Esophagus muscularis mucosa (tissue), 4 donors: ENCODE data around the gene PTPRD. TPM values are rescaled to one million over a fixed set of nuclear protein-coding genes. Genes with fewer than 3 reads are reported as not detected.

Experiments used
- DNase-seq: peaks from one replicate; pipeline ENCODE4 v3.0.0-alpha.2; 2017; ENCODE audit errors: extremely low spot score
- H3K27ac ChIP-seq, 4 donors: fragments of 200-600 bp; sonication (generic); replicated peaks in 1 of 4; 1 replicate in 3 of 4; 2 replicates in 1 of 4; pipeline ENCODE4 v1.5.1; 2016 to 2019; ENCODE audit warnings: mild to moderate bottlenecking in 1 of 4
- H3K27me3 ChIP-seq, 4 donors: fragments of 200-600 bp; sonication (generic); one replicate each; pipeline versions ENCODE4 v1.5.1 to v1.6.0; 2016 to 2019
- H3K36me3 ChIP-seq, 4 donors: fragments of 200-600 bp; sonication (generic); one replicate each; pipeline ENCODE4 v1.5.1; 2016 to 2019
- H3K4me1 ChIP-seq, 4 donors: fragments of 200-600 bp; sonication (generic); one replicate each; pipeline ENCODE4 v1.5.1; 2016 to 2019
- H3K4me3 ChIP-seq, 4 donors: fragments of 200-600 bp; sonication (generic); 1 replicate in 2 of 4; 2 replicates in 2 of 4; pipeline ENCODE4 v1.5.1; 2016 to 2019; ENCODE audit warnings: mild to moderate bottlenecking in 4 of 4, moderate library complexity in 1 of 4
- H3K9me3 ChIP-seq, 4 donors: fragments of 200-600 bp; sonication (generic); 1 replicate in 3 of 4; 2 replicates in 1 of 4; pipeline ENCODE4 v1.5.1; 2016 to 2019
- CTCF ChIP-seq, 3 experiments: fragments of 200-600 bp in 2 of 3; fragments of 450-650 bp in 1 of 3; sonication (generic) in 2 of 3; IDR thresholded peaks; one replicate each; pipeline ENCODE4 v1.5.1; 2017 to 2019; ENCODE audit warnings: antibody characterized with exemption in 3 of 3, mild to moderate bottlenecking in 2 of 3, moderate library complexity in 1 of 3
- EP300 ChIP-seq: sonication (generic); formaldehyde crosslinking; IDR thresholded peaks from one replicate; pipeline ENCODE4 v1.6.1; 2017; ENCODE audit warnings: antibody characterized with exemption
- POLR2A ChIP-seq: fragments of 450-650 bp; IDR thresholded peaks from one replicate; pipeline ENCODE4 v1.6.1; 2017; ENCODE audit warnings: antibody characterized with exemption, moderate library complexity, mild to moderate bottlenecking, low read depth
- POLR2AphosphoS5 ChIP-seq, 2 donors: sonication (generic); formaldehyde crosslinking; IDR thresholded peaks; one replicate each; pipeline ENCODE4 v1.6.1; 2017; ENCODE audit warnings: antibody characterized with exemption in 2 of 2
- WGBS: methylation state at CpG from one replicate; pipeline ENCODE4 v1.1.5; 2018; 5-methylcytosine and 5-hydroxymethylcytosine counted together
- intact Hi-C: fragments of 100-400 bp; cut with DNase I; formaldehyde crosslinking; loops from one replicate; pipeline ENCODE4 v1.15.1; 2023
- total RNA-seq, 4 donors: library from RNA; depleted of rRNA; stranded (reverse); fragments of >200 nt; gene quantifications; one replicate each; pipeline versions ENCODE4 v1.1.0 to v1.2.1, GENCODE V29; 2016

PTPRD gene
- total RNA-seq, 4 donors from 2014 or later, result 4.1 to 6.6 (median 5.0) TPM

DNA sequence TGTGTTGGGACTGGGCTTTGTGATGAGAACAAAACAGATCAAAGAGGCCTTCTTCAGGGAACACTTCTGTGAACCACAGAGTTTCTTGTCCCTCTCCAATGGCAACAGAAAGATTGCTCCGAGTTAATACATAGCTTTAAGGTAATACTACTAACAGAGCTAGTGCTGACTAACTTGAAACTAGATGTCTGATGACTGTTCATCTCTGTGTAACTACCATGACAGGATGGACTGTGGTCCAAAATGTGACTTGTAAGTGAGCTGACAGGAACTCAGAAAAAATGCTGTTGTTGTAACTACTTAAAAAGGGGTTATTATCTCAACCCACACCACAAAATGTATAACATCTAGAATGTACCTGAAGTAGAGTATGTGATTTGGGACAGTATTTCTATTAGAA lies 2183.0 kb downstream of the PTPRD start:
- H3K4me1 ChIP-seq, result no peaks in the 10 kb centered on the region
- H3K27me3 ChIP-seq, result no peaks in the 10 kb centered on the region
- 90% methylated on average over 1 of the region's 1 CpG for WGBS
- no peak overlapping the region for H3K27ac ChIP-seq
- no peak for TF ChIP-seq POLR2A
- no peak for TF ChIP-seq POLR2AphosphoS5 (IDR thresholded peaks at IDR 0.05)
- no peak for TF ChIP-seq CTCF (IDR thresholded peaks at IDR 0.05)
- TF ChIP-seq EP300, result no peak
- DNase-seq, result no peak
- H3K4me3 ChIP-seq, result no peak overlapping the region
- no peaks in the 10 kb centered on the region for H3K36me3 ChIP-seq
- no peaks in the 10 kb centered on the region for H3K9me3 ChIP-seq
- intact Hi-C loops, result no loop called here

DNA sequence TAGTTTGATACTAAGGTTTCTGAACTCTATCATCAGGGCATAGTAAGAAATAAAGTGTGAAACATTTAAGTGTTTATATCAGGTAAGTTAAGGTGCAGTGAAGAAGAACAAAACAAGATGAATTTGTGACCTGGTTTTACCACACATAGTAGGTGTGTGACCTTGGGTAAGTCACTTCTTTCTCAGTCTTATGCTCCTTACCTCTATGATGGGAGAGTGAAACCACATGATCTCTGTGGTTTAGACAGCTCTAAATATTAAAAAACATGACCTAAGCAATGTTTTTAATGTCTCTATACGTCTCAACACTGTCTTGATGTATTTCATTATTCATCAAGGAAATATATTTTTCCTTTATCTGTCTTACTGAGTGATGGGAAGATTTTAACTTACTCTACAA lies 2183.6 kb downstream of the PTPRD start:
- no peak for DNase-seq
- intact Hi-C loops, result no loop called here
- Histone ChIP-seq H3K9me3 (no peaks in the 10 kb centered on the region), H3K4me3 (no peak overlapping the region), H3K4me1 (no peaks in the 10 kb centered on the region), H3K36me3 (no peaks in the 10 kb centered on the region), H3K27ac (no peak overlapping the region), H3K27me3 (no peaks in the 10 kb centered on the region)
- TF ChIP-seq CTCF (IDR thresholded peaks at IDR 0.05), result no peak
- 87% methylated on average over 1 of the region's 1 CpG for WGBS

GRCh38 chr9:8428389-8428788 lies 2184.4 kb downstream of the PTPRD start:
- no peaks in the 10 kb centered on the region for H3K36me3 ChIP-seq
- H3K4me3 ChIP-seq, result no peak overlapping the region
- no peaks in the 10 kb centered on the region for H3K27me3 ChIP-seq
- no peak overlapping the region for H3K27ac ChIP-seq
- no peaks in the 10 kb centered on the region for H3K4me1 ChIP-seq
- TF ChIP-seq CTCF (IDR thresholded peaks at IDR 0.05), result no peak
- TF ChIP-seq POLR2AphosphoS5 (IDR thresholded peaks at IDR 0.05), result no peak
- no peak for TF ChIP-seq POLR2A
- no peak for TF ChIP-seq EP300
- intact Hi-C loops, result no loop called here
- DNase-seq, result no peak
- no peaks in the 10 kb centered on the region for H3K9me3 ChIP-seq
- 62% methylated on average over 3 of the region's 3 CpGs for WGBS

DNA sequence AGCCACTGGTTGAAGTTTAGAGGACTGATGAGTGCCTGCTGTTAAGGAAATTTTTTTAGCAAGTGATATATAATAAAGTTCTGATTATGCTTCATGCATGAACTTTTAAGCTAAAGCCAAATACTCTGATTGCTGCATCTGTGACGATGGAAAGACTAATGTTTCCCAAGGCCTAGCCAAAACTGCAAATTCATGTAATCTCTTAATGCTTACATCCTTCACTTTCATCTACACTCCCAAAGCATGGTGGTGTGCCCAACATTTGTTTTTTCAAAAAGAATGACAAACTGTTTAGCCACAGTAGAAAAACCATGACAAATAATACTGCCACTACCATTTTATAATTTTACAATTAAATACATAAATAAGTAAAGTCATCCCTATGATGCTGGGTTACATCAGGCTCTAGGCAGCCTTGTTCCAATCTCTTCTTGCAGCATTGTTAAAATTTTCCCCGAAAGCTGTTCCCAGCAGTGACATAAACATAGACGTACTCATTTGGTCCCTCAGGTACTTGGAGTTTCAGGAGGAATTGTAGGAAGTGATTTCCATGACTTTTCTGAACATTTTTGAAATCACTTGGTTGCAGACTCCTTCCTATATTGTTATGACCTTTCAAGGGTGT lies 2187.9 kb downstream of the PTPRD start:
- Histone ChIP-seq H3K4me3 (no peak overlapping the region), H3K27ac (no peak overlapping the region), H3K4me1 (no peaks in the 10 kb centered on the region), H3K9me3 (no peaks in the 10 kb centered on the region), H3K27me3 (no peaks in the 10 kb centered on the region), H3K36me3 (no peaks in the 10 kb centered on the region)
- DNase-seq, result no peak
- intact Hi-C loops, result no loop called here
- TF ChIP-seq EP300 (no peak), POLR2A (no peak), POLR2AphosphoS5 (IDR thresholded peaks at IDR 0.05) (no peak), CTCF (IDR thresholded peaks at IDR 0.05) (no peak)
- 75% methylated on average over 3 of the region's 3 CpGs for WGBS

DNA sequence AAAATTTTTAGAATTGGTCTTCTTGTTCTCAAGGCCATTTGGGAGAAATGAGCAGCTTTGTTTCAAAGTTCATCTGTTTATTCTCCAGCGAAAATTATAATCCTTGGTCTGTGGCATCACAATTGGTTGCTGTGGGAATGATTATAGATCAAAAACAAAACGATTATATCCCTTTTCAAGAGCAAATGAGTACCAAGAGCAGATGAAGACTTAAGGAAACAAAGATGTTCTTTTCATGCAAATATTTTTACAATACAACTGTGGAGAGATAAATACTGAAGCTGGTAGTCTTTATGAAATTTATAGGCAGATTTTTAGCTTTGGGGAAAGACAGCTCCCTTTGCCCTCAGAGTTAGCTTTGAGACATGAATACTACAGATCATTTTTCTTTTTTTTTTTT lies 2192.4 kb downstream of the PTPRD start:
- no peak overlapping the region for H3K4me3 ChIP-seq
- H3K4me1 ChIP-seq, result no peaks in the 10 kb centered on the region
- H3K36me3 ChIP-seq, result no peaks in the 10 kb centered on the region
- intact Hi-C loops, result no loop called here
- whole genome bisulfite sequencing, result 53% methylated on average over 2 of the region's 2 CpGs
- no peaks in the 10 kb centered on the region for H3K9me3 ChIP-seq
- no peaks in the 10 kb centered on the region for H3K27me3 ChIP-seq
- DNase-seq, result no peak
- no peak overlapping the region for H3K27ac ChIP-seq
- TF ChIP-seq CTCF (IDR thresholded peaks at IDR 0.05) (no peak), POLR2A (no peak), EP300 (no peak)
